G401 (cell line): ENCODE measurements around the gene RYR2. TPM values are rescaled to one million over a fixed set of nuclear protein-coding genes. Genes with fewer than 3 reads are reported as not detected.
"Not testable (repeated sequence)": the region's sequence is repeated elsewhere in the genome, so short reads cannot be mapped to it uniquely, and the experiment has no call there.

Experiments
- DNase-seq: peaks from one replicate; pipeline ENCODE4 v3.0.0-alpha.2; 2015; ENCODE audit warnings: low spot score
- in situ Hi-C: cut with HindIII; loops from 2 replicates; pipeline ENCODE4 v1.10.0; 2016; ENCODE audit warnings: low sequenced_read_pairs, mixed read lengths
- total RNA-seq: library from RNA; depleted of rRNA; stranded (reverse); fragments of >200 nt; shearing (Covaris generic); gene quantifications from 2 replicates; pipeline ENCODE4 v1.2.3, GENCODE V29; 2014

RYR2 gene
- total RNA-seq, 1 experiment from 2014 or later, result not detected

- in situ Hi-C loops, result no loop called here
- DNase-seq, result no peak
These were observed 184.4 kb downstream of the RYR2 start for GRCh38 chr1:237226177-237226944.

- in situ Hi-C loops, result no loop called here
- DNase-seq, result no peak
These were observed 185.5 kb downstream of the RYR2 start for GRCh38 chr1:237227476-237227875.

- in situ Hi-C loops, result no loop called here
- DNase-seq, result no peak
These were observed 186.4 kb downstream of the RYR2 start for GRCh38 chr1:237228421-237228820.

GRCh38 chr1:237229333-237229732 is 187.3 kb downstream of the RYR2 start:
- in situ Hi-C loops, result no loop called here

GRCh38 chr1:237232501-237232900 is 190.5 kb downstream of the RYR2 start:
- no peak for DNase-seq
- in situ Hi-C loops, result no loop called here

More at GRCh38 chr1:237229333-237229732, 187.3 kb downstream of the RYR2 start:
- DNase-seq, result no peak

- in situ Hi-C loops, result no loop called here
- DNase-seq, result no peak
These were observed 193.1 kb downstream of the RYR2 start for GRCh38 chr1:237235091-237235490.

GRCh38 chr1:237237721-237238120 is 195.7 kb downstream of the RYR2 start:
- DNase-seq, result no peak
- in situ Hi-C loops, result no loop called here

- in situ Hi-C loops, result no loop called here
These were observed 197.3 kb downstream of the RYR2 start for GRCh38 chr1:237239248-237239647.

GRCh38 chr1:237241038-237241437 is 199.1 kb downstream of the RYR2 start:
- in situ Hi-C loops, result no loop called here
- no peak for DNase-seq

More at GRCh38 chr1:237239248-237239647, 197.3 kb downstream of the RYR2 start:
- no peak for DNase-seq

- DNase-seq, result no peak
- in situ Hi-C loops, result no loop called here
These were observed 202.8 kb downstream of the RYR2 start for GRCh38 chr1:237244778-237245177.

GRCh38 chr1:237247442-237247841 is 205.5 kb downstream of the RYR2 start:
- in situ Hi-C loops, result no loop called here
- no peak for DNase-seq

- DNase-seq, result no peak
- in situ Hi-C loops, result no loop called here
These were observed 207.1 kb downstream of the RYR2 start for GRCh38 chr1:237249120-237249519.

GRCh38 chr1:237250055-237250454 is 208.1 kb downstream of the RYR2 start:
- in situ Hi-C loops, result no loop called here
- DNase-seq, result no peak

- in situ Hi-C loops, result no loop called here
These were observed 213.1 kb downstream of the RYR2 start for GRCh38 chr1:237255071-237255470.

GRCh38 chr1:237258871-237259270 is 216.9 kb downstream of the RYR2 start:
- in situ Hi-C loops, result no loop called here
- peak; percentile 57 for DNase-seq

More at GRCh38 chr1:237255071-237255470, 213.1 kb downstream of the RYR2 start:
- DNase-seq, result no peak

GRCh38 chr1:237261198-237261597 is 219.2 kb downstream of the RYR2 start:
- in situ Hi-C loops, result no loop called here
- DNase-seq, result no peak

- DNase-seq, result no peak
- in situ Hi-C loops, result no loop called here
These were observed 225.8 kb downstream of the RYR2 start for GRCh38 chr1:237267743-237268142.

- in situ Hi-C loops, result no loop called here
- no peak for DNase-seq
These were observed 228.0 kb downstream of the RYR2 start for GRCh38 chr1:237269938-237270337.

GRCh38 chr1:237270353-237270752 is 228.4 kb downstream of the RYR2 start:
- peak; percentile 55 for DNase-seq
- in situ Hi-C loops, result no loop called here

- DNase-seq, in situ Hi-C loops: not testable (repeated sequence)
These were observed 236.0 kb downstream of the RYR2 start for GRCh38 chr1:237277994-237278393.

GRCh38 chr1:237279629-237280028 is 237.6 kb downstream of the RYR2 start:
- DNase-seq, result no peak
- in situ Hi-C loops, result no loop called here
